ENCODE data around the gene KCNQ1OT1. TPM values are rescaled to one million over a fixed set of nuclear protein-coding genes. Genes with fewer than 3 reads are reported as not detected.

The KCNQ1OT1 gene
- polyA plus RNA-seq, 12 donors, result 0.53 to 4.4 (median 1.6) TPM

DNA sequence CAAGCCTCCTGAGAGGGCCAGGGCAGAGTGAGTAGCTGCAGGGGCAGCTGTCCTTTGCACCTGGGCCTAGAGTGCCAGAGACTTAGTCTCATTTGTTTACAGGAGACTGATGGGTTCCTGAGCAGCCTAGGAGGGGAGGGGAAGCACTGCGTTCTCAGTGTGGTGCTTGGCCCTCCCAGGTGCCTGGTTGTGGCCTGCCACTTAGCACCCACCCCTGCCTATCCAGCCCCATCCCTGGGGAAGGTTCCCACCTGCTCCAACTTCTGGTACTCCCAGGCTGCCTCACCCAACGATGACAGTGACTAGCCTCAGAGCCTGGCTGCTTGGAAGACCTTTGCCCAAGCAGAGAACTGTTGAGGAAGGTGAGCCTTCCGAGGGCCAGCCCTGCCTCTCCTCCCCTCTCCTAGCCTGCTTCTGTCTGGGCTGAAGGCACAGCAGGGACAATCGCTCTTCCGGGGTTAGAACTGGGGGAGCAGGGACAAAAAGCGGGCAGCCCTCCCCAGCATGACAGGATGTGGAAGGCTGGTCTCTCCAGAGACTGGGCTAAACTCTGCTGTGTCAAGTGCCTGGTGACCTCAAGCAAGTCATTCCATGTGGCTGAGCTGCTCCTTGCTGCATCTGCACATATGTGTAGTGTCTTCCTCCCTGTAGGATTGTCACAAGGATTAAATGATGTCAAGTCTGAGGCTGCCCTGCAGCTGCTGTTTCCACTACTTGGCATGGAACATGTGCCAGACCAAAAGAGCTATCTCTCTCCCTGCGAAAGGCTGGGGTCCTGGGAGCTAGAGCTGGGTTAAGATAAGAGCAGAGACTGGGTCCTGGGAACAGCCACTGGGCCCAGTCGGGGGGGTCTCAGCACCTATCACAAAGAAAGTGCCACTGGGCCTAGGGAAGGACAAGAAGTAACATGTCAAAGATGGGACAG is 9.9 kb downstream of the KCNQ1OT1 start:
- no peak for DNase-seq

- DNase-seq, result no peak
These were observed 11.2 kb downstream of the KCNQ1OT1 start for GRCh38 chr11:2688381-2689231.

GRCh38 chr11:2687782-2688191 is 12.0 kb downstream of the KCNQ1OT1 start:
- DNase-seq, result no peak

DNA sequence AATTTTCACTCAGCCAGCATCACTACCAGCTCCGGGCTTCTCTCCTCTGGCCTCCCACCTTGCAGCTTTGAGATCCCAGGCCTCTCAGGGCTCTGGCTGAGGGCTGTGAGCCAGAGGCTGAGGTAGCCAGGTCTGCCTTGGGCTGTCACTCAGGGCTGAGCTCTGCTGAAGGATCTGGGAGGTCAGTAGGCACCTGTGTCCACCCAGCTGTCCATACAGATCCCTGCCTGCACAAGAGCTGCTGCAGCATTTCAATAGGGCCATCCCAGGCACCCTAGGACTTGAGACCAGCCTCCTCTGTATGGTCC is 12.6 kb downstream of the KCNQ1OT1 start:
- no peak for DNase-seq

DNA sequence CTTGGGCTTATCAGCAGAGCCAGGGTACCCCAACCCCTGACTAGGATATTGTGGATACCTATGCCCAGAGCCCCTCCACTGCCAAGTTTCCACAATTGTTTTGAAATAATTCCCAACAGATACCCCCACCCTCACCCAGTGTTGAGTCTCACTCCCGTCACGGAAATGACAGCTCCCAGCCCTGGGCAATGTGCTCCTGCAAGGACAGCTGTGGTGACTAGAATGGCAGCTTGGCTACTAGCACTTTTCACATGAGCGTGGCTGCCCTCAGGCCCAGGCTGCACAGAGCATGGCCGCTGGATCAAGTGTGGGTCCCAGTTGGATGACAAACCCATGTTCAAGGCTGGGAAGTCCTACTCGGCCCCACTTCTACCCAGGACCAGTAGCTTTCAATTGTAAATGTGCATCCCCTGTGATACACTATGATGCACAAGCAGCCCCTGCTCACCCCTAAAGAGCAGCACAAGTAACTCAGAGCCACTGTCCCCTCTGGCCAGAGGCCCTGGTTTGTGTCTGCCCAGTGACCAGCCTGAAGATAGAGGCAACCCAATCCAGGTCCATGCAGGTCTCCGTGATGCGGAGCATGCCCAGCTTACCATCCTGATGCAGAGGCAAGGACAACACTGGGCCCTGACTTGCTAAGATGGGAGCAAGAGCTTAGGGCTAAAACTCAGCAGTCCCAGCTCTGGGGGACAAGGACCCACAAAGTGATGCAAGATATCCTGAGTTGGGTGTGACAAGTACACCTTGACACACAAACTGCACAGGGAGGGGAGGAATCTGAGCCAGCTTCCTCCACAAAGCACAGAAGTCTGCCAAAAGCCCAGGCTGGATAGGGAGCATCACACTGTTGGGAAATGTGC is 13.2 kb downstream of the KCNQ1OT1 start:
- no peak for DNase-seq

- DNase-seq, result no peak
These were observed 14.0 kb downstream of the KCNQ1OT1 start for GRCh38 chr11:2685566-2686359.

DNA sequence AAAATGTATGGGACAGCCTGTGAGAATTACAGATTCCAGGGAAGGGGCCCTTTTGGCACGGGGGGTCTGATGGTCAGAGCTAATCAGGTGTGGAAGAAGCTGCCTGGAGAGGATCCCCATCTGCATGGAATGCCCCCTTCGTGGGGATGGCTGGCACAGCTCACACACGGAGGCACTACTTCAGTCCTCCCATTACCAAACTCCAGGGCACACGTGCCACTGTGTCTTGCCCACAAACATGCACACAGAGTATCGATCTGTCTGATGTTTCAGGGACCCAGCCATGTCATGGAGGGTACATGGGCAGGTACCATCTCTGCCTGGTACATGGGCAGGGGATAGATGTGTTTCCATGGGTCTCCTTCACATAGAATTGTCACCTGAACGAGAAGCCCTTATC is 14.7 kb downstream of the KCNQ1OT1 start:
- DNase-seq, result no peak

- DNase-seq, result no peak
These were observed 15.2 kb downstream of the KCNQ1OT1 start for GRCh38 chr11:2684581-2684980.

- DNase-seq, result no peak
These were observed 16.0 kb downstream of the KCNQ1OT1 start for GRCh38 chr11:2683806-2684205.

DNA sequence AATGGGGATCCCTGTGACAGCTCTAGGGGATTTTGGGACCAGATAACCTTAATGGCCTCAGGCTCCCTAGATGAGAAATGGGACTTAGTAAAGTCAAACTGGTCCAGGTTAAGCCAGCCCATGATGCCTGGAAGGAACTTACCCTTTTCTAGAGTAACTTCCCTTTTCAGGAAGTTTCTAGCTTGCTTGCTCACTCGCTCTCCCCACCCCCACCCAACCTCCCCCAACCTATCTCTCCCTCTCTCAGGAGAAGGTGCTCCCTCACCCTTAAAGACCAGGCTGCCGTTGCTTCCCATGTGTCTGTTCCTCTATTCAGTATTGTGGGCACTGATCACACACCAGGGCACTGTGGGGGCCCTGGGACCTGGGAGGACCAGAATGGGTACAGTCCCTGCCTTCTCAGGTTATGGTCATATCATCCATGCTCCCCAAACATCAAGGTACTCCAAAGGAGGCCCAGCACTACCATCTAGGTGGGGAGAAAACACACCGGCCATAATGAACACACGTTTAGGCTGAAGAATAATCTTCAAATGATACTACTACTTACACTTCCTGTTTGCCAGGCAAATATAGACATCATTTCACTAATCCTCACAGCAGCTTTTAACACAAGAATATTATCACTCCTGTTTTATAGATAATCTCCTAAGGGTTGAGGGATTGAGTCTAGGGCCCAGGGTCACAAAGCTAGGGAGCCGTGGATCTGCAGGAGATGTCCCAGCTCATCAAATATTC is 18.2 kb downstream of the KCNQ1OT1 start:
- DNase-seq, result no peak

GRCh38 chr11:2679011-2679676 is 20.6 kb downstream of the KCNQ1OT1 start:
- no peak for DNase-seq

- DNase-seq, result no peak
These were observed 21.4 kb downstream of the KCNQ1OT1 start for GRCh38 chr11:2678396-2678795.

DNA sequence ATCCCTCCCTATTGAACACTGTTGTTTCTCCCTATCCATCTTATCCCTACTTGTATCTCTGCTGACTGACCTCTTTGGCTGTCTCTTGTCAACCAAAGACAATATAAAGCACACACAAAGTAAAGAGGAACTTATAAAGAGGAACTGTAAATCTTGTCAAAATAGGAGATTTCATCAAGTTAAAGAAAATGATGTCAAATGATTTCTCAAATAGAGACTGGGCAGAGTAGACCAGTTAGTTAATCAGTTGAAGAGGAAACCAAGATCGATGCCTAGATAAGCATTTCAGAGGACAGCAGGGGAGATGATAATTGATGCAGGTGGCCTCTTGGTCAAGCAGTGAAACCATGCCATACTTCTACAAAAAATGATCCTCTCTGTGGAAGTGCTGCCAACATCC is 22.7 kb downstream of the KCNQ1OT1 start:
- no peak for DNase-seq

GRCh38 chr11:2675540-2675939 is 24.3 kb downstream of the KCNQ1OT1 start:
- no peak for DNase-seq

- DNase-seq, result no peak
These were observed 25.1 kb downstream of the KCNQ1OT1 start for GRCh38 chr11:2674658-2675131.

DNA sequence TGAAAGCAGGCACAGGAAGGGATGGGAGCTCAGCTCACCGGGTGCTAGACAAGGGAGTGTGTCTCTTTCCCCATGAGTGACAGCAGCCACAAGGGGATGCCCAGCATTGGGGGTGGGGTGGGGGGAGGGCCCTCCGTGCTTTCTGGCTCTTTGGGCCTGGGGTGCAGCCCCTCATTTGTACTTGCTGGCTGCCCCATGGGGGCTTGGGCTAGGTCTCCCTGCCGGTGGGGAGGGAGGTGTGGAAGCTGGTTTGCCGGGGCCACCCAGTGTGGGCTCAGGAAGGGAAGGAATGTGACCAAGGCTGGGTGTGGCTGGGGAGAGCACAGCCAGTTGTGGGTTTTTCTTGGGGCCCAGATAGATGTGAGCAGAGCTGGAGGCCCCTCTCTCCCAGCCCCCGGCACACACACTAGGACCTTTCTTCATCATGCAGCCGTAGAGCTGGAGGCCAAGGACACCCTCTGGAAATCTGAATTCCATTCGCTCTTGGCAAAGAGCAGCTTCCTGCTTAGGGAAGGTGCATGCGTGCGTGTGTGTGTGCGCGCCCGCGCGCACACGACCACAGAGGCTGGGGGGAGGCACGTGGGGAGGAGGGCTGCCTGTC is 25.8 kb downstream of the KCNQ1OT1 start:
- no peak for DNase-seq

DNA sequence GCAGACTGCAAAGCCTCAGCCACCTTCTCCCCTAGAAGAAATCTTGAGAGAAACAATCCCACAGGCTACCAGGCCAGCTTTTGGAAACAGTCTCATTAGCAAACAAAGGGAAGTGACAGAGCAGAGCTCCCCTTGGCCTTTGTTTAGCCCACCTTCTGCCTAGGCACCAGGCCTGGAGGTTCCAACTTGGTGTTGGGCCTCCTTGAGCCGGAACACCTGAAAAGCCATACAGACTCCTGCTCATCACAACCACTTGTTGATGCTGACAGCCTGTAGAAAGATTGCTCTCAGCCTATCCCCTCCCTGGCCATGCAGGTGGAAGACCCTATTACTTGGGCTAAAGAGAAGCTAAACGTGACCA is 26.6 kb downstream of the KCNQ1OT1 start:
- DNase-seq, result no peak

DNA sequence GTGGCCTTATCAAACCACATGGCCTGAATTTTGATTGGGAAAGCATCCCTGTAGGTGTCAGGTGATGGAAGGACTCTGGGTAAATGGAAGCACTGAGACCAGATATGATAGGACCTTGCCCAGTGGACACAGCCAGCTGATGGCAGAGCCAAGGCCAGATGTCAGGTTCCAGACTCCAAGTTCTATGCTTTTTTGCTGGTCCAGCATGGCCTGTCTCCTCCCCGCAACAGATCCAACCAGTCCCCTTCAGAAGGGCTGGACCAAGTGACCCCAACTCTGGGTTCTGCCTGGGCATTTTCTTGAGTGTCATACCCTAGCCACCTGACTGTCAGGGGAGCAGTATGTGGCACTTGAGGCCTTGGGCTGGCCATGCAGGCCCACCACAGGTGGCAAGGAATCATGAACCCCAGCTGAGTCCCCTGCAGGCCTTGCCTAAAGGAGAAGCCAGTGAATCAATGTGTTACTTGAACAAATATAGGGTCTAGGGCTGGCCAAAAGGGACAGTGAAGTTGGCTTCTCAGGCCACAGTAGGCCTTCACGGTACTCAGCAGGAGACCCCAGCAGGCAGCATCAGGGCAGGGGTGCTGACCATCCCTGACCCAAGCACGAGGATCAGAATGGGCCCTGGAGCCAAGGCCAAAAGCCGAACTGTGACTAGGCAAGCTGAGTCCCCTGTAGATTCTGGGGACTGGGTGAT is 27.1 kb downstream of the KCNQ1OT1 start:
- DNase-seq, result no peak

- no peak for DNase-seq
These were observed 28.0 kb downstream of the KCNQ1OT1 start for GRCh38 chr11:2671748-2672147.

Measured in muscle of arm (tissue), 12 donors.